OCI-LY1 (cell line): Measurements from ENCODE around the gene TRIM26.

Experiments
- EZH2 ChIP-seq: fragments of 200-600 bp; sonication (generic), shearing (Covaris generic); IDR thresholded peaks from 2 replicates; pipeline ENCODE4 v1.8.0; 2017; ENCODE audit warnings: borderline replicate concordance, mixed run types, mild to moderate bottlenecking, antibody characterized with exemption, low read length, moderate library complexity, mixed read lengths
- TF ChIP-seq, protein P1 (sequence below): fragments of 200-600 bp; sonication (generic), shearing (Covaris generic); IDR thresholded peaks from 2 replicates; pipeline ENCODE4 v1.5.1; 2017; ENCODE audit warnings: mild to moderate bottlenecking, antibody characterized with exemption, low read length, moderate library complexity, mixed read lengths

DNA sequence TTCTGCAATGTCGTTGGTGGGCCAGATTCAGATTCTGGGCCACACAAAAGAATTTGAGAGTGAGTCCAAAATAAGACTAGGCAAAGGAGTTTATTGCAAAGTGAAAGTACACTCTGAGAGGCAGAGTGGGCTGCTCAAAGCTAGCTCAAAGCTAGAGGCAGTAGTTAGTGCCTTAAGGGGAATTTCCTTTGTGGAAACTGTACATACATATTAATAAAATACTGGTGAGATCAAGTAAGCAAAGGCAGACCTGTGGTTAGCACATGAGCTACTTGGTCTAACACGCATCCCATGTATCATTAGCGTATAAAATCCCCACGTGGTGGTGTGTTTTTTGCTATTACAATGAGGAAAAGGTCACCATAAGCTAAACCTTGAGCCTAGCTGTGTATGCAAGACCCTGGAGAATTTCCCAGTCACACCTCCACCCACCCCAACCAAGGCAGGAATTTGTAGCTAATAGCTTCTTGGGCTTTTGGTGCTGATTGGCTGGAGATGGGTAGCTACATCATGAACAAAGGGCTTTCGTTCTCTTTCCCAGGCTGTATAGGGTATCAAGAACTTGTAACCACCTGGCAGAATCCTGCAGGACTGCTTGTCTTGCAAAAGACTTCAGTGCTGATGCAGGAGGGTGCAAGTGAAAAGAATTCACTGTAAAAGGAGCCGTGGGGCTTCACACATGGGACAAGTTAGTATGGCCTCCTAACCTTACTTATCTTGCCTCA lies 14.7 kb upstream of the TRIM26 start:
- TF ChIP-seq, protein P1, sequence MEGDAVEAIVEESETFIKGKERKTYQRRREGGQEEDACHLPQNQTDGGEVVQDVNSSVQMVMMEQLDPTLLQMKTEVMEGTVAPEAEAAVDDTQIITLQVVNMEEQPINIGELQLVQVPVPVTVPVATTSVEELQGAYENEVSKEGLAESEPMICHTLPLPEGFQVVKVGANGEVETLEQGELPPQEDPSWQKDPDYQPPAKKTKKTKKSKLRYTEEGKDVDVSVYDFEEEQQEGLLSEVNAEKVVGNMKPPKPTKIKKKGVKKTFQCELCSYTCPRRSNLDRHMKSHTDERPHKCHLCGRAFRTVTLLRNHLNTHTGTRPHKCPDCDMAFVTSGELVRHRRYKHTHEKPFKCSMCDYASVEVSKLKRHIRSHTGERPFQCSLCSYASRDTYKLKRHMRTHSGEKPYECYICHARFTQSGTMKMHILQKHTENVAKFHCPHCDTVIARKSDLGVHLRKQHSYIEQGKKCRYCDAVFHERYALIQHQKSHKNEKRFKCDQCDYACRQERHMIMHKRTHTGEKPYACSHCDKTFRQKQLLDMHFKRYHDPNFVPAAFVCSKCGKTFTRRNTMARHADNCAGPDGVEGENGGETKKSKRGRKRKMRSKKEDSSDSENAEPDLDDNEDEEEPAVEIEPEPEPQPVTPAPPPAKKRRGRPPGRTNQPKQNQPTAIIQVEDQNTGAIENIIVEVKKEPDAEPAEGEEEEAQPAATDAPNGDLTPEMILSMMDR, result no peak
- no peak for TF ChIP-seq EZH2
